HEK293 (cell line): ENCODE data around the gene EPS8L3.
A peak's percentile ranks its signal among the peaks of the same experiment; 100 is the strongest.

Experiments used
- CTCF ChIA-PET: fragments of 350-600 bp; formaldehyde crosslinking; extraction: SDS; loops from one replicate; lab custom pipeline; 2021; ENCODE audit warnings: antibody characterized with exemption; lab: Yijun Ruan, JAX
- POLR2A ChIA-PET: fragments of 300-600 bp; formaldehyde crosslinking; extraction: SDS; loops from one replicate; lab custom pipeline; 2020; ENCODE audit warnings: antibody characterized with exemption, inconsistent platforms; lab: Yijun Ruan, JAX
- H3K27ac ChIP-seq: fragments of 200-500 bp; sonication (Bioruptor generic); 2 replicates; pipeline ENCODE4 v1.5.1; 2014; ENCODE audit warnings: low read depth, low read length, control low read depth, inconsistent platforms; ENCODE audit errors: extremely low read depth
- H3K36me3 ChIP-seq, 2 experiments: fragments of 200-500 bp in 1 of 2; sonication (Bioruptor generic) in 1 of 2; 1 replicate in 1 of 2; 2 replicates in 1 of 2; pipeline ENCODE4 v1.5.1; 2014 to 2017; ENCODE audit warnings: inconsistent platforms in 2 of 2, low read length in 2 of 2; ENCODE audit not compliant: control insufficient read depth in 2 of 2, insufficient read depth in 1 of 2
- H3K4me1 ChIP-seq: fragments of 200-500 bp; sonication (Bioruptor generic); 2 replicates; pipeline ENCODE4 v1.5.1; 2014; ENCODE audit warnings: mild to moderate bottlenecking, low read length, inconsistent platforms; ENCODE audit not compliant: control insufficient read depth, insufficient read depth
- H3K4me3 ChIP-seq: 2 replicates; pipeline ENCODE4 v1.5.1; 2011; ENCODE audit warnings: low read depth, mild to moderate bottlenecking, control low read depth, low read length, moderate library complexity
- H3K9me3 ChIP-seq: fragments of 200-500 bp; sonication (Bioruptor generic); 2 replicates; pipeline ENCODE4 v1.5.1; 2014; ENCODE audit warnings: low read depth, low read length, inconsistent platforms; ENCODE audit not compliant: control insufficient read depth, insufficient read depth
- GLI2 ChIP-seq: fragments of 450-650 bp; formaldehyde crosslinking; IDR thresholded peaks from 2 replicates; pipeline ENCODE4; 2017; ENCODE audit warnings: missing biosample characterization, missing genetic modification characterization, low read depth, borderline replicate concordance
- KLF1 ChIP-seq: fragments of 450-650 bp; formaldehyde crosslinking; IDR thresholded peaks from 2 replicates; pipeline ENCODE4 v1.5.1; 2016; ENCODE audit warnings: missing biosample characterization, missing genetic modification characterization
- MZF1 ChIP-seq: fragments of 450-650 bp; formaldehyde crosslinking; IDR thresholded peaks from 2 replicates; pipeline ENCODE4 v1.5.1; 2017; ENCODE audit warnings: missing biosample characterization, missing genetic modification characterization, borderline replicate concordance
- OVOL3 ChIP-seq: fragments of 450-650 bp; formaldehyde crosslinking; IDR thresholded peaks from 2 replicates; pipeline ENCODE4 v1.5.1; 2016; ENCODE audit warnings: missing biosample characterization, missing genetic modification characterization
- WT1 ChIP-seq: fragments of 450-650 bp; formaldehyde crosslinking; IDR thresholded peaks from 2 replicates; pipeline ENCODE4 v1.5.1; 2016; ENCODE audit warnings: missing biosample characterization, missing genetic modification characterization
- ZBTB10 ChIP-seq: fragments of 450-650 bp; formaldehyde crosslinking; IDR thresholded peaks from 2 replicates; pipeline ENCODE4 v1.5.1; 2016; ENCODE audit warnings: missing biosample characterization, missing genetic modification characterization
- ZBTB17 ChIP-seq: fragments of 450-650 bp; formaldehyde crosslinking; IDR thresholded peaks from 2 replicates; pipeline ENCODE4 v1.5.1; 2016; ENCODE audit warnings: missing biosample characterization, missing genetic modification characterization
- ZBTB21 ChIP-seq: fragments of 450-650 bp; formaldehyde crosslinking; IDR thresholded peaks from 2 replicates; pipeline ENCODE4 v1.5.1; 2017; ENCODE audit warnings: missing biosample characterization, missing genetic modification characterization
- ZBTB48 ChIP-seq: fragments of 450-650 bp; formaldehyde crosslinking; IDR thresholded peaks from 2 replicates; pipeline ENCODE4 v1.5.1; 2016; ENCODE audit warnings: missing biosample characterization, missing genetic modification characterization
- ZNF138 ChIP-seq: fragments of 450-650 bp; formaldehyde crosslinking; IDR thresholded peaks from 2 replicates; pipeline ENCODE4 v1.5.1; 2016; ENCODE audit warnings: missing biosample characterization, missing genetic modification characterization, borderline replicate concordance
- ZNF16 ChIP-seq: fragments of 450-650 bp; formaldehyde crosslinking; IDR thresholded peaks from 2 replicates; pipeline ENCODE4 v1.5.1; 2016; ENCODE audit warnings: low read depth, missing biosample characterization, missing genetic modification characterization
- ZNF366 ChIP-seq: fragments of 450-650 bp; formaldehyde crosslinking; conservative IDR thresholded peaks from 2 replicates; pipeline ENCODE4 v1.5.1; 2016; ENCODE audit warnings: missing biosample characterization, missing genetic modification characterization
- ZNF501 ChIP-seq: fragments of 450-650 bp; formaldehyde crosslinking; IDR thresholded peaks from 2 replicates; pipeline ENCODE4 v1.5.1; 2016; ENCODE audit warnings: missing biosample characterization, missing genetic modification characterization
- ZNF549 ChIP-seq: fragments of 450-650 bp; IDR thresholded peaks from 2 replicates; pipeline ENCODE4 v1.5.1; 2018; ENCODE audit warnings: missing biosample characterization, missing genetic modification characterization, mild to moderate bottlenecking, inconsistent platforms, moderate library complexity
- ZNF629 ChIP-seq: fragments of 450-650 bp; formaldehyde crosslinking; IDR thresholded peaks from 2 replicates; pipeline ENCODE4 v1.5.1; 2017; ENCODE audit warnings: missing biosample characterization, missing genetic modification characterization
- TF ChIP-seq, protein P1 (sequence below): fragments of 450-650 bp; formaldehyde crosslinking; conservative IDR thresholded peaks from 2 replicates; pipeline ENCODE4 v1.5.1; 2016; ENCODE audit warnings: low read depth, missing biosample characterization, missing genetic modification characterization

The EPS8L3 gene

GRCh38 chr1:109762821-109763645 is 690 bp downstream of the EPS8L3 start:
- CTCF ChIA-PET: interaction anchor here (0.8 kb wide), 1 partner anchor 230 kb away, joined by 3 read pairs; no protein-coding TSS in a partner anchor
- Histone ChIP-seq H3K4me1 (no peaks in the 10 kb centered on the region), H3K4me3 (no peak overlapping the region), H3K9me3 (no peaks in the 10 kb centered on the region), H3K36me3 (no peaks in the 10 kb centered on the region), H3K27ac (no peak overlapping the region)
- TF ChIP-seq ZBTB48 (tag by site-specific recombination) (peak; percentile 48; the same call in 1 of the 2 replicates), ZNF629 (tag by site-specific recombination) (peak; percentile 56; the same call in 1 of the 2 replicates), GLI2 (tag by site-specific recombination) (no peak), ZBTB21 (tag by site-specific recombination) (peak; percentile 58; the same call in 1 of the 2 replicates)
- POLR2A ChIA-PET: no interaction called here

DNA sequence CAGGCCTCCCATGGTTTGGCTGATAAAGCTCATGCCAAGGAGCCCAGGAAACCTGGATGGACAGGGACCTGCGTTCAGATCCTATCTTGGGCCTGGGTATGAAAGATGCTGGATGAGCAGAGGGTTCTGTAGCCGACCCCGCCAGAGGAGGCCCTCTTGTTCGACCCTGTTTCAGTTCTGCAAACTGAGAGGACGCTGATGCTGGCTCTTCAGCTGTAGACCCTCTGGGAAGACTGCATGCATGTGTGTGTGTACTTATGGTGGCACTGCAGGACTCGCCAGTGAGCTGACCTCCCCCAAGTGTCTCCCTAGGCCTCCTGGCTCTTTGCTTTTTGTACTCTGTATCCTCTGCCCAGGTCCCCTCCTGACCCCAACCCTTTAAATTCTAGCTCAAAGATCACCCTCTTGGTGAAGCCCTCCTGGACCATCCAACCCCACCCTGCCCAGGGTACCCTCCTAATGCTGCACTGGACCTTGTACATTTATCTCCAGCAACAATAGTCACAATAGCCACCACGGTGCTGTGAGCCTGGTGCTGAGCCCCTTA is 1.6 kb downstream of the EPS8L3 start:
- CTCF ChIA-PET: interaction anchor here (0.6 kb wide), 2 partner anchors 112 to 236 kb away, joined by 3 read pairs; no protein-coding TSS in a partner anchor
- no peak for TF ChIP-seq ZNF501 (tag by site-specific recombination)
- no peak for TF ChIP-seq ZBTB10 (tag by site-specific recombination)
- TF ChIP-seq WT1 (tag by site-specific recombination): no peak
- TF ChIP-seq OVOL3 (tag by site-specific recombination): no peak
- TF ChIP-seq MZF1 (tag by site-specific recombination): no peak
- TF ChIP-seq ZNF16: no peak
- no peak for TF ChIP-seq ZBTB17 (tag by site-specific recombination)
- no peak for TF ChIP-seq ZNF366 (tag by site-specific recombination)
- no peak for TF ChIP-seq KLF1 (tag by site-specific recombination)
- TF ChIP-seq ZNF138: no peak
- TF ChIP-seq ZNF549: no peak
- TF ChIP-seq, protein P1, sequence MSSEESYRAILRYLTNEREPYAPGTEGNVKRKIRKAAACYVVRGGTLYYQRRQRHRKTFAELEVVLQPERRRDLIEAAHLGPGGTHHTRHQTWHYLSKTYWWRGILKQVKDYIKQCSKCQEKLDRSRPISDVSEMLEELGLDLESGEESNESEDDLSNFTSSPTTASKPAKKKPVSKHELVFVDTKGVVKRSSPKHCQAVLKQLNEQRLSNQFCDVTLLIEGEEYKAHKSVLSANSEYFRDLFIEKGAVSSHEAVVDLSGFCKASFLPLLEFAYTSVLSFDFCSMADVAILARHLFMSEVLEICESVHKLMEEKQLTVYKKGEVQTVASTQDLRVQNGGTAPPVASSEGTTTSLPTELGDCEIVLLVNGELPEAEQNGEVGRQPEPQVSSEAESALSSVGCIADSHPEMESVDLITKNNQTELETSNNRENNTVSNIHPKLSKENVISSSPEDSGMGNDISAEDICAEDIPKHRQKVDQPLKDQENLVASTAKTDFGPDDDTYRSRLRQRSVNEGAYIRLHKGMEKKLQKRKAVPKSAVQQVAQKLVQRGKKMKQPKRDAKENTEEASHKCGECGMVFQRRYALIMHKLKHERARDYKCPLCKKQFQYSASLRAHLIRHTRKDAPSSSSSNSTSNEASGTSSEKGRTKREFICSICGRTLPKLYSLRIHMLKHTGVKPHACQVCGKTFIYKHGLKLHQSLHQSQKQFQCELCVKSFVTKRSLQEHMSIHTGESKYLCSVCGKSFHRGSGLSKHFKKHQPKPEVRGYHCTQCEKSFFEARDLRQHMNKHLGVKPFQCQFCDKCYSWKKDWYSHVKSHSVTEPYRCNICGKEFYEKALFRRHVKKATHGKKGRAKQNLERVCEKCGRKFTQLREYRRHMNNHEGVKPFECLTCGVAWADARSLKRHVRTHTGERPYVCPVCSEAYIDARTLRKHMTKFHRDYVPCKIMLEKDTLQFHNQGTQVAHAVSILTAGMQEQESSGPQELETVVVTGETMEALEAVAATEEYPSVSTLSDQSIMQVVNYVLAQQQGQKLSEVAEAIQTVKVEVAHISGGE (tag by site-specific recombination): no peak
- POLR2A ChIA-PET: no interaction called here
- no peaks in the 10 kb centered on the region for H3K9me3 ChIP-seq
- no peak overlapping the region for H3K27ac ChIP-seq
- H3K36me3 ChIP-seq: no peaks in the 10 kb centered on the region
- H3K4me3 ChIP-seq: no peak overlapping the region
- no peaks in the 10 kb centered on the region for H3K4me1 ChIP-seq
